H9 (cell line): Measurements from ENCODE around the gene SSTR3. TPM values are rescaled to one million over a fixed set of nuclear protein-coding genes. Genes with fewer than 3 reads are reported as not detected.
A peak's percentile ranks its signal among the peaks of the same experiment; 100 is the strongest.

Experiments
- DNase-seq: peaks from one replicate; pipeline ENCODE4 v3.0.0-alpha.2; 2017
- H2AFZ ChIP-seq: one replicate; pipeline ENCODE4 v1.6.1; 2013; ENCODE audit warnings: mild to moderate bottlenecking, low read length, control low read depth, moderate library complexity
- H2AK5ac ChIP-seq: 2 replicates; pipeline ENCODE4 v1.6.1; 2013; ENCODE audit warnings: low read length, control low read depth, mixed read lengths; ENCODE audit not compliant: insufficient read length
- H2BK120ac ChIP-seq: one replicate; pipeline ENCODE4 v1.6.1; 2013; ENCODE audit warnings: low read depth, mild to moderate bottlenecking, low read length, control low read depth, inconsistent platforms; ENCODE audit not compliant: poor library complexity, severe bottlenecking
- H2BK12ac ChIP-seq: 2 replicates; pipeline ENCODE4 v1.6.1; 2013; ENCODE audit warnings: low read length, control low read depth, mixed read lengths, low read depth; ENCODE audit not compliant: insufficient read length
- H2BK15ac ChIP-seq: 2 replicates; pipeline ENCODE4 v1.6.1; 2013; ENCODE audit warnings: low read depth, low read length, control low read depth
- H2BK20ac ChIP-seq: one replicate; pipeline ENCODE4 v1.6.1; 2013; ENCODE audit warnings: low read depth, mild to moderate bottlenecking, low read length, control low read depth, inconsistent platforms; ENCODE audit not compliant: poor library complexity, severe bottlenecking
- H2BK5ac ChIP-seq: 2 replicates; pipeline ENCODE4 v1.6.1; 2013; ENCODE audit warnings: low read length, control low read depth, mixed read lengths; ENCODE audit not compliant: insufficient read length
- H3K14ac ChIP-seq: 2 replicates; pipeline ENCODE4 v1.6.1; 2013; ENCODE audit warnings: low read length, control low read depth; ENCODE audit not compliant: insufficient read depth
- H3K18ac ChIP-seq: 2 replicates; pipeline ENCODE4 v1.6.1; 2013; ENCODE audit warnings: low read depth, mild to moderate bottlenecking, mixed read lengths, low read length, control low read depth; ENCODE audit not compliant: insufficient read length
- H3K23ac ChIP-seq: 2 replicates; pipeline ENCODE4 v1.6.1; 2013; ENCODE audit warnings: low read length, control low read depth, mixed read lengths, low read depth; ENCODE audit not compliant: insufficient read length
- H3K23me2 ChIP-seq: 2 replicates; pipeline ENCODE4 v1.6.1; 2013; ENCODE audit warnings: low read depth, mild to moderate bottlenecking, mixed read lengths, low read length, control low read depth; ENCODE audit not compliant: insufficient read length, poor library complexity, severe bottlenecking
- H3K27ac ChIP-seq: 2 replicates; pipeline ENCODE4 v1.5.1; 2013; ENCODE audit warnings: low read length, control low read depth, mixed read lengths, low read depth; ENCODE audit not compliant: insufficient read length
- H3K27me3 ChIP-seq: 2 replicates; pipeline ENCODE4 v1.6.1; 2013; ENCODE audit warnings: low read length, control low read depth, inconsistent platforms; ENCODE audit not compliant: insufficient read depth
- H3K4ac ChIP-seq: 2 replicates; pipeline ENCODE4 v1.6.1; 2013; ENCODE audit warnings: low read depth, mild to moderate bottlenecking, control low read depth, inconsistent platforms, low read length, moderate library complexity
- H3K4me1 ChIP-seq: 2 replicates; pipeline ENCODE4 v1.6.1; 2013; ENCODE audit warnings: low read length, control low read depth, inconsistent platforms; ENCODE audit not compliant: insufficient read depth
- H3K4me2 ChIP-seq: 2 replicates; pipeline ENCODE4 v1.6.1; 2013; ENCODE audit warnings: low read length, control low read depth, mixed read lengths; ENCODE audit not compliant: insufficient read length, insufficient read depth
- H3K56ac ChIP-seq: 2 replicates; pipeline ENCODE4 v1.6.1; 2013; ENCODE audit warnings: low read depth, mild to moderate bottlenecking, mixed read lengths, low read length, control low read depth; ENCODE audit not compliant: insufficient read length
- H3K79me1 ChIP-seq: 2 replicates; pipeline ENCODE4 v1.6.1; 2013; ENCODE audit warnings: low read depth, mild to moderate bottlenecking, moderate library complexity, low read length, control low read depth, inconsistent platforms; ENCODE audit not compliant: insufficient read depth, poor library complexity, severe bottlenecking
- H3K79me2 ChIP-seq: 2 replicates; pipeline ENCODE4 v1.6.1; 2013; ENCODE audit warnings: low read length, control low read depth, inconsistent platforms; ENCODE audit not compliant: insufficient read depth
- H3K9ac ChIP-seq: 2 replicates; pipeline ENCODE4 v1.6.1; 2013; ENCODE audit warnings: low read length, control low read depth, mixed read lengths; ENCODE audit not compliant: insufficient read length; ENCODE audit errors: extremely low read depth
- H3K9me3 ChIP-seq: one replicate; pipeline ENCODE4 v1.6.1; 2013; ENCODE audit warnings: low read depth, low read length, inconsistent platforms; ENCODE audit not compliant: control insufficient read depth
- H3T11ph ChIP-seq: one replicate; pipeline ENCODE4 v1.6.1; 2013; ENCODE audit warnings: mild to moderate bottlenecking, low read length, control low read depth, inconsistent platforms
- H4K20me1 ChIP-seq: one replicate; pipeline ENCODE4 v1.6.1; 2013; ENCODE audit not compliant: control insufficient read depth, insufficient read length, insufficient read depth
- H4K5ac ChIP-seq: 2 replicates; pipeline ENCODE4 v1.6.1; 2013; ENCODE audit warnings: low read depth, mild to moderate bottlenecking, mixed read lengths, low read length, control low read depth; ENCODE audit not compliant: insufficient read length
- H4K8ac ChIP-seq: replicated peaks from 2 replicates; pipeline ENCODE4 v1.6.1; 2013; ENCODE audit warnings: low read length, control low read depth, mixed read lengths, low read depth; ENCODE audit not compliant: insufficient read length
- H4K91ac ChIP-seq: 2 replicates; pipeline ENCODE4 v1.6.1; 2013; ENCODE audit warnings: low read depth, mild to moderate bottlenecking, moderate library complexity, mixed read lengths, low read length, control low read depth; ENCODE audit not compliant: insufficient read length
- H3K27ac Mint-ChIP-seq, 3 experiments: 2 replicates in 2 of 3; 3 replicates in 1 of 3; pipeline ENCODE4 v1.8.0; 2020 to 2021; ENCODE audit warnings: mixed read lengths in 3 of 3, mild to moderate bottlenecking in 1 of 3, moderate library complexity in 1 of 3
- H3K27me3 Mint-ChIP-seq: 2 replicates; pipeline ENCODE4 v1.8.0; 2021; ENCODE audit warnings: low read depth, mild to moderate bottlenecking, moderate library complexity, mixed read lengths
- H3K36me3 Mint-ChIP-seq, 3 experiments: 2 replicates in 2 of 3; 3 replicates in 1 of 3; pipeline ENCODE4 v1.8.0; 2020 to 2021; ENCODE audit warnings: low read depth in 3 of 3, mixed read lengths in 3 of 3; ENCODE audit not compliant: insufficient read depth in 1 of 3
- H3K4me1 Mint-ChIP-seq, 2 experiments: 2 replicates each; pipeline ENCODE4 v1.8.0; 2020; ENCODE audit warnings: mixed read lengths in 2 of 2
- H3K4me3 Mint-ChIP-seq, 2 experiments: 2 replicates in 1 of 2; 3 replicates in 1 of 2; pipeline ENCODE4 v1.8.0; 2020 to 2021; ENCODE audit warnings: mild to moderate bottlenecking in 2 of 2, mixed read lengths in 2 of 2, moderate library complexity in 1 of 2
- H3K9me3 Mint-ChIP-seq, 2 experiments: 2 replicates in 1 of 2; 3 replicates in 1 of 2; pipeline ENCODE4 v1.8.0; 2020; ENCODE audit warnings: mild to moderate bottlenecking in 2 of 2, mixed read lengths in 2 of 2, moderate library complexity in 1 of 2
- CTCF ChIP-seq: fragments of 200-600 bp; sonication (generic); conservative IDR thresholded peaks from 3 replicates; pipeline ENCODE4 v1.8.0; 2021; ENCODE audit warnings: antibody characterized with exemption, mild to moderate bottlenecking
- WGBS: extraction: QIAGEN DNeasy Blood & Tissue Kit; methylation state at CpG from one replicate; pipeline ENCODE4 v1.1.7; 2013; ENCODE audit warnings: missing lambda C conversion rate, low lambda C conversion rate, mixed read lengths; ENCODE audit not compliant: insufficient read length; ENCODE audit errors: extremely low coverage; 5-methylcytosine and 5-hydroxymethylcytosine counted together
- long read RNA-seq: library from polyadenylated mRNA; unstranded; transcript quantifications from one replicate; pipeline ENCODE4 v2.0.0, GENCODE V29; 2020
- total RNA-seq: library from RNA; stranded (reverse); gene quantifications from 2 replicates; pipeline ENCODE4 v1.2.1, GENCODE V29; 2021

The SSTR3 gene
- 0.68 and 0.72 TPM in 2 replicates for total RNA-seq
- long read RNA-seq, full-length matches to known transcripts, result 1 of 1 reads
- long read RNA-seq, partial matches to known transcripts, result 0 of 1 reads
- long read RNA-seq, other reads (novel, unspliced or antisense), result 0 of 1 reads

GRCh38 chr22:37212174-37212906 lies at the start of gene SSTR3:
TSS of gene SSTR3 (minus strand) at chr22:37212477. CDS start at chr22:37207803, 4,674 bp downstream.
- H3K27ac Mint-ChIP-seq, result no peak within 1 kb of the TSS
- Histone ChIP-seq H2BK120ac (no peak within 1 kb of the TSS), H4K8ac (no peak within 1 kb of the TSS), H3K14ac (no peak within 1 kb of the TSS), H2BK5ac (no peak within 1 kb of the TSS), H4K20me1 (no peaks in the 10 kb centered on the region), H2AK5ac (no peak within 1 kb of the TSS), H3K9ac (no peak within 1 kb of the TSS), H3K79me1 (no peaks in the 10 kb centered on the region), H3K4ac (no peak within 1 kb of the TSS), H3K79me2 (no peaks in the 10 kb centered on the region), H3K27me3 (no peaks in the 10 kb centered on the region), H3K56ac (no peak within 1 kb of the TSS), H4K91ac (no peak within 1 kb of the TSS), H2AFZ (no peak within 1 kb of the TSS), H3K27ac (no peak within 1 kb of the TSS), H4K5ac (no peak within 1 kb of the TSS), H2BK12ac (no peak within 1 kb of the TSS), H2BK15ac (no peak within 1 kb of the TSS), H3K9me3 (no peaks in the 10 kb centered on the region), H3K18ac (no peak within 1 kb of the TSS), H3K23me2 (no peaks in the 10 kb centered on the region), H2BK20ac (no peak within 1 kb of the TSS), H3T11ph (no peak within 1 kb of the TSS), H3K4me1 (no peaks in the 10 kb centered on the region), H3K23ac (no peak within 1 kb of the TSS), H3K4me2 (peak within 1 kb of the TSS; percentile 51)
- H3K9me3 Mint-ChIP-seq, result no peaks in the 10 kb centered on the region
- no peak for TF ChIP-seq CTCF
- peak; percentile 64 for DNase-seq
- no peaks in the 10 kb centered on the region for H3K36me3 Mint-ChIP-seq
- H3K4me3 Mint-ChIP-seq, result peak within 1 kb of the TSS; percentile 38 to 74; a peak in 4 of 5 replicates
- no CpG with 5 or more reads among the region's 23 CpGs for WGBS
- peaks cover 40% of the 10 kb centered on the region for H3K27me3 Mint-ChIP-seq
- H3K4me1 Mint-ChIP-seq, result peaks cover 16 to 43% of the 10 kb centered on the region in 2 experiments
